Fibroblast of skin of abdomen (primary cell): ENCODE results near the gene THAP10.

ENCODE experiments used
- DNase-seq: peaks from one replicate; pipeline ENCODE4 v3.0.0-alpha.2; 2013

THAP10 gene

DNA sequence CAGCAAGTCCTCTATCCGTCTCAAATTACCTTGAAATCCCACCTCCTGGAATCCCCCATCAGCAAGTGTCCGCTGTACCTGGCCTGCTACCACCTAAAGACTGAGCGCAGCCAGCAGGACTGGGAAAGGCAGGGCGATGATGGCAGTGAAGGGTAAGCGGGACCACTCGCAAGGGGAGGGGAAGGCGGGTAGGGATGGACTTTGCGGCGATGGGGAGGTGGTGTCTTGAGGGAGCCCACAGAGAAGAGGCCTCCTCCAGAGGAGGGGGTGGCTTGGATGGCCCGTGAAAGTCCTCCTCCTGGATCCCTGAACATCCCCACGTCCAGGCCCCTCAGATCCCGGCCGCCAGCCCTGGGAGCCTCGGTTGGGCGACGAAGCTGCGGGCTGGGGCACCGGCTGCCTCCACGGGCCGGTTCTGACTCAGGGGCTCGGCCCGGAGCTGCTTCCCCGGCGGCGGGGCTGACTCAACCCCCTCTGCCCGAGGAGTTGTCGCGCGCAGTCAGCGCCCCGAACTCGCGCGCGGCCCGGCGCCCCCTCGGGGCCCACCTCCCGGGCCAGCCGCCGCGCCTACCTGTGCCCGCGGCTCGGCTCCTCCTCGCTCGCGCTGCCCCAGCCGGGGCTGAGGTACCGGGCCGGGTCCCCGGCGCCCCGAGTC lies 38.8 kb downstream of the THAP10 start:
- no peak for DNase-seq

GRCh38 chr15:70852501-70853317 lies 39.5 kb downstream of the THAP10 start:
- peak; percentile 81 for DNase-seq

- no peak for DNase-seq
Measured at GRCh38 chr15:70851889-70852288, 40.3 kb downstream of the THAP10 start.

- DNase-seq: no peak
Measured at GRCh38 chr15:70845602-70846360, 46.5 kb downstream of the THAP10 start.

DNA sequence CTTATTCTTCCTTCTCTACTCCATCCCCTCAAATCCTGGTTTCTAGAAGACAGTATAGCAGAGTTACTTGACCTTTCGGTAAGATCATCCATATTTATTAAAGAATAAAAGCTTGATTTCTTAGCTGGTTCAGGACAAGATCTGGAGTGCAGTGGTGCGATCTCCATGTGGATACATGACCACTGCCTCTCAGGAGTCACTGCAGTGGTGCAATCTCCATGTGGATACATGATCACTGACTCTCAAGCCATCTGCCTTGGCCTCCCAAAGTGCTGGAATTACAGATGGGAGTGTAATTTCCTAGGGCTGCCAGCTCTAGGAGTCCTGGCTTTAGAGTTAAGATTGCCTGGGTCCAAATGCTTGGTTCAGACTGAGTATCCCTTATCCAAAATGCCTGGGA lies 54.8 kb downstream of the THAP10 start:
- DNase-seq: no peak

DNA sequence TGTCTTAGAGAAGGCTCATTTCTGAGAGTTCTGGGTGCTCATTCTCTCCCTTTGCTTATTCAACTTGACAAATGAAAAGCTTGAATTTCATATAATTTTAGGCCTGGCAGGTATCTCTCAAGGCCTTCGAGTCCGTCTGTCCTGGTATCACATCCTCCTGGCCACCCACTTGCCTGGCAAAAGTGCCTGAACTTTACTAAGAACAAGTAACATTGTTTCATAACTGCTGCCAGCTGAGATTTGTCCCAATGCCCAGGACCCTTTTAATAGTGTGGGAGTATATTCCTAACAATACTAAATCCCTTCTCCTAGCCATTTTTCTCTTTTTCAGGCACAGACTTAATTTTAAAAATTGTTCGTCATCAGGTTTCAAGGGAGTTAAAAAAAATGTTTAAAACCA lies 56.4 kb downstream of the THAP10 start:
- no peak for DNase-seq

- DNase-seq: no peak
Measured at GRCh38 chr15:70835415-70835814, 56.8 kb downstream of the THAP10 start.

- no peak for DNase-seq
Measured at GRCh38 chr15:70834999-70835398, 57.2 kb downstream of the THAP10 start.

DNA sequence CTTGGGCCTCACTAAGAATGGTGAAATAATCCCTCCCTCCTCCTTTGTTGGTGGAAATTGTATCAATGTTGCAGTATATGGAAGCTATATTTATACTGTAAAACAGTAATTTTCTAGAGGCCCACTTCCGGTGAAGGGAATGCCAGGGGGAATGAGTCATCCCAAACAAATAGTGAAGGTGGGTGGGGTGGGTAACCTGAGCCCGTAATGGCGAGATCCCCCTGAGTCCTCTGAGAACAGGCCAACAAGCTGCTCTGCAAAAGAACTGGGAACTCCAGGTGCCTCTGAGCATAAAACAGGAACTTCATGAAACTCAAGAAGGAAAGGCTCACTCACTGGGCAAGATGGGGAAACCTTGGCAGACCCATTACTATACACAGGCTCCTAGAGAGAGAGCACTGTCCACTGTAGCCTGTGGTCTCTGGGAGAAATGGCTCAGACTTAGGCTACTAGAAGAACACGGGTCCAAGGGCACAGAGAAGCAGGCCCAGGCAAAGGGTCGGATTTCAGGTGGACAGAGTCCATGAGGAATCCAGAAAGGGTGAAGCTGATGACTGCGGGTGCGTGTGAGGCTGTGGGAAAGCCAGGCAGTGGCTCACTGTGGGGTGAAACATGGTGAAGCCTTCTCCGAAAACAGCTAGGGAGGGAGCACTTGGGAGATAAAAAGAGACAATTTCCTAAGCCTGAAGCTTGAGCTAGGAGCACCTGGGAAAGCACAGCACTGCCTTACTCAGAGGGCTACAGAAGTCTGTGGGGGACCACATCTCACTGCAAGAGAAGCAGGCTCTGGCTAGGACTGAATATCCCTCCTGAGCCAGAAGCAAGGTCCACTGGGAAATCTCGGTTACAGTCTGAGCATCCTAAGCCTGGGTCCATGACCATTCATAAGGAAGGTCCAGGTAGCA lies 58.1 kb downstream of the THAP10 start:
- DNase-seq: peak; percentile 83

DNA sequence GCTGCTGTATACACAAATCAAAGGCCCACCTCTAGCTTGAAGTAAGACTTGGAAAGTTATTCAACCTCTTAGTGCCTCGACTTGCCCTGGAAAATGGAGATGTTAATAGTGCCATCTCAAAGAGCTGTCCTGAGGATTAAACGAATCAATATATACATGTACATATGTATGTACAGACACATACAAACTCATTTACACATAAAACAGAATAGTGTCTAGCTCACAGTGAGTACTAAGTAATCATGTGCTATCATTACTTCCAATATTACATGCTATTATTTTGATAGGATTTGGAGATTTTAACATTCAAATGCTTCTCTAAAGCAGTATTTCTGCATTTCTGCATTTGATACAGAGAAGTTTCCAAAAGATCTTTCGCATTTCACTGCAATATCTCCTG lies 58.8 kb downstream of the THAP10 start:
- no peak for DNase-seq

- no peak for DNase-seq
Measured at GRCh38 chr15:70832176-70832575, 60.1 kb downstream of the THAP10 start.
